Measurements from ENCODE around the gene SNAP47.

Gene SNAP47

DNA sequence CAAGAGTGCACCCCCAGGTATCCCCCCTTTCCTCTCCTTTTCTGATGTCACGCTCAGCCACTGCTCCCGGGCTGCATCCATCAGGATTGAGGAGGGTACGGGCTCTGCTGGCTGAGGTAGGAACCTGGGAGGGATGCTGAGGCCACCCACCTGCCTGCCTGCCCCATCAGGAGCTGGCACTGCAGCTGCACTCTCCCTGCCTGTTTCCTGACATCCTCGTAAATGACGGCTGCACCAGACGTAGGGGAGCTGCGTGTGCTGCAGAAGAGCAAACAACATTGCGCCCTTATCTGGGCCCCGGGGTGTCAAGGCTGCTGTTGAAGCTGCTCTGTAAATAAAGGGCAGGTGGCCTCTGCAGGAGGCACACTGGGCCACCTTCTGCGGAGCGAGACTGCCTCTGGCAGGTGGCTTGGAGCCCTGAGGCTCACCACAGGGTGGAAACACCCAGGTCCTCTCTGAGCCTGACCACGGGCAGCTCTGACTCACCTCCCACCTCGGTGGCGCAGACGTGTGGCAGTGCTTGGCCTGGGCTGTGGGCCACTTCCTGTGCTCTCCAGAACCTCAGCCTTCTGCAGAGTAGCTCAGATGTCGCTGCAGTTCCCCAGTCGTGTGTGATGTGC is 30.9 kb downstream of the SNAP47 start:
- peak; percentile 76 for DNase-seq
- peaks cover 72% of the 10 kb centered on the region for H3K36me3 Mint-ChIP-seq (ENCODE audit: low read depth)
- no peaks in the 10 kb centered on the region for H3K27me3 Mint-ChIP-seq
- H3K4me1 Mint-ChIP-seq (ENCODE audit: low read depth) = peaks cover 66% of the 10 kb centered on the region
- H3K9me3 Mint-ChIP-seq = no peaks in the 10 kb centered on the region
- peak overlapping the region; percentile 38 for H3K4me3 Mint-ChIP-seq
- H3K27ac Mint-ChIP-seq = peak overlapping the region; percentile 66

DNA sequence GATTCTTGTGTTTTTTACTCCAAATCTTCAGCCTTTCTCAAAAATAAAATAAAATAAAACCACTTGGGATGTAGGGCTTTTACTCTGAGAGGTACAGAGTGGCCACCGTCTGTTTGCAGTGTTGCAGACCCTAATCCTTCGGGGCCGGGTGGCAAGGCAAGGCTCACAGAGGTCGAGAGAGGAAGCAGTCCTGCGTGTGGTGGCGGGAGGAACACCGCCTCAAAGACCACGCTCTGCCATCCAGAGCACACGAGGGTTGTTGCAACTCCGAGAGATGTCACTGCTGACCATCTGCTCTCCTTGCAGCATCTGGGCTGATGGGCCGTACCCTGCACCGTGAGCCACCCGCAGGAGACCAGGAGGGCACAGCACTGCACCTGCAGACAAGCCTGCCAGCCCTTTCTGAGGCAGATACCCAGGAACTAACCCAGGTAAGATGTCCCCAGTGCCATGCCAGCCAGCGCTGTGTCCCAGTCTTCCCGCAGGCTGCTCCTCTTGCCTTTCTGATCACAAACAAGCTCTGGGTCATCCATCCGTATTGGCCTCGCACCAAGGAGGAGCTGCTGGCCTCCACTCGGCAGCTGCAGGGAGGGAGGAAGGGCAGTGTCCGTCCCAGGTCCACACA is 31.5 kb downstream of the SNAP47 start:
- H3K4me3 Mint-ChIP-seq = no peak overlapping the region

DNA sequence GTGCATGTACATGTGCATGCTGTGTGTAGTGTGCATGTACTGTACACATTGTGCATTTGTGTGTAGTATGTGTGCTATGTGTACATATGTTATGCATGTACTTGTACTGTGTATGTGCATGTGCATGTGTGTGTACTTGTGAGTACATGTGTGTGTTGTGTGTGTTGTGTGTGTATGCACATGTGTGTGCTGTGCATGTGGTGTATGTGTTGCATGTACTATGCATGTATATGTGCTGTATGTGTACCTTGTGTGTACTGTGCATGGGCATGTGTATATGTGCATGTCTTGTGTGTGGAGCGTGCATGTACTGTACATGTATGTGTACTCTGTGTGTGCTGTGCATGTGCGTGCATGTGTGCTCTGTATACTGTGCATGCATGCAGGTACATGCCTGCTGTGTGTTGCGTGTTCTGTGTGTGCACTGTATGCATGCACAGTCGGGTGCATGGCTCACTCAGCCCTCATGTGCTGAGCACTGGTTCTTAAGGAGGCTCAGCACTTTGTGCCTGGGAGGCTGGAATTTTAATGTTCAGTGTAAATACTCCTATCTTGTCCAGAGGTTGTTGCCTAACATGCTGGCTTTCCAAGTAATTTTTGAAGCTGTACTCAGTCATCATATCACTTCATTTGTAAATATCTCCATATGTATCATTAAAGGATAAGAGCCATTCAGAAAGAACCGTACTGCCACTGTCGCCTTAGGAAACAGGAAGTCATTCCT is 32.3 kb downstream of the SNAP47 start:
- Mint-ChIP-seq H3K4me3 (no peak overlapping the region), H3K27me3 (no peaks in the 10 kb centered on the region), H3K27ac (no peak overlapping the region), H3K36me3 (ENCODE audit: low read depth) (peaks cover 62% of the 10 kb centered on the region), H3K4me1 (ENCODE audit: low read depth) (peaks cover 58% of the 10 kb centered on the region), H3K9me3 (no peaks in the 10 kb centered on the region)
- DNase-seq = no peak

More for the DNA sequence above, 31.5 kb downstream of the SNAP47 start:
- Mint-ChIP-seq H3K27me3 (no peaks in the 10 kb centered on the region), H3K4me1 (ENCODE audit: low read depth) (peaks cover 59% of the 10 kb centered on the region), H3K36me3 (ENCODE audit: low read depth) (peaks cover 66% of the 10 kb centered on the region), H3K27ac (peak overlapping the region; percentile 66), H3K9me3 (no peaks in the 10 kb centered on the region)
- no peak for DNase-seq

DNA sequence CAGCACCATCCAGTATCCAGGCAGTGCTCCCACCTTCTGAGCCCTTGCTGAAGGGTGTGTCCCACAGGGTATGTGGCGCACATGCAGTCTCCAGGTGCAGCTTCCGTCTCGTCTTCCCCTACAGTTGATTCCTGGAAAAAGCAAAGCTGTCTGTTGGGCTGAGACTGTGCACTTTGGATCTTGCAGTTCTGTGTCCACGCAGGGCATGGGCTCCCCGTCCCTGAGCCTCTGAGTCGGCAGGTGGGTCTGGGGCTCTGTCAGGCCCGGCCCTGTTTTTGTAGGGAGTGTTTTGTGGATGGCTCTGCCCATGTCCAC is 32.8 kb downstream of the SNAP47 start:
- H3K36me3 Mint-ChIP-seq (ENCODE audit: low read depth) = peaks cover 63% of the 10 kb centered on the region
- no peak overlapping the region for H3K27ac Mint-ChIP-seq
- H3K27me3 Mint-ChIP-seq = no peaks in the 10 kb centered on the region
- H3K4me1 Mint-ChIP-seq (ENCODE audit: low read depth) = peaks cover 55% of the 10 kb centered on the region
- no peak for DNase-seq
- H3K4me3 Mint-ChIP-seq = no peak overlapping the region
- no peaks in the 10 kb centered on the region for H3K9me3 Mint-ChIP-seq

DNA sequence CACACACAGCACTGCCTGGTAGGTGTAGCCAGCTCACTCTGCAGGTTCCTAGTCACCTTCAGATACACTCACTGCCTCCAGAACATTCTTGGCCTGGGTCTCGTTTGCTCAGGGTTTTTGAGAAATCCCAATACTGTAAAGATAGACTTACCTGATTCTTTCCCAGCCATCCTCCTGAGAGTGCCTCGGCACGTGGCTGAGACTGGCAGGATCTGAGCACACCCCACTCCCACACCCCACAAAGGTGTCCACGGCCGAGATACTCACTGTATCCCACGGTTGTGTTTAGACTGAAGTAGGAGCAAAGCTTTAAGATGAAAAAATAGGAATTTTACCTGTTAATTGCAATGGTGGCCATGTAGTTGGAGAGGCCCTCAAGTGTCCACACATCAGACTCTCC is 33.4 kb downstream of the SNAP47 start:
- Mint-ChIP-seq H3K4me1 (ENCODE audit: low read depth) (peaks cover 55% of the 10 kb centered on the region), H3K27me3 (no peaks in the 10 kb centered on the region), H3K36me3 (ENCODE audit: low read depth) (peaks cover 61% of the 10 kb centered on the region), H3K4me3 (no peak overlapping the region), H3K9me3 (no peaks in the 10 kb centered on the region), H3K27ac (no peak overlapping the region)
- DNase-seq = no peak

DNA sequence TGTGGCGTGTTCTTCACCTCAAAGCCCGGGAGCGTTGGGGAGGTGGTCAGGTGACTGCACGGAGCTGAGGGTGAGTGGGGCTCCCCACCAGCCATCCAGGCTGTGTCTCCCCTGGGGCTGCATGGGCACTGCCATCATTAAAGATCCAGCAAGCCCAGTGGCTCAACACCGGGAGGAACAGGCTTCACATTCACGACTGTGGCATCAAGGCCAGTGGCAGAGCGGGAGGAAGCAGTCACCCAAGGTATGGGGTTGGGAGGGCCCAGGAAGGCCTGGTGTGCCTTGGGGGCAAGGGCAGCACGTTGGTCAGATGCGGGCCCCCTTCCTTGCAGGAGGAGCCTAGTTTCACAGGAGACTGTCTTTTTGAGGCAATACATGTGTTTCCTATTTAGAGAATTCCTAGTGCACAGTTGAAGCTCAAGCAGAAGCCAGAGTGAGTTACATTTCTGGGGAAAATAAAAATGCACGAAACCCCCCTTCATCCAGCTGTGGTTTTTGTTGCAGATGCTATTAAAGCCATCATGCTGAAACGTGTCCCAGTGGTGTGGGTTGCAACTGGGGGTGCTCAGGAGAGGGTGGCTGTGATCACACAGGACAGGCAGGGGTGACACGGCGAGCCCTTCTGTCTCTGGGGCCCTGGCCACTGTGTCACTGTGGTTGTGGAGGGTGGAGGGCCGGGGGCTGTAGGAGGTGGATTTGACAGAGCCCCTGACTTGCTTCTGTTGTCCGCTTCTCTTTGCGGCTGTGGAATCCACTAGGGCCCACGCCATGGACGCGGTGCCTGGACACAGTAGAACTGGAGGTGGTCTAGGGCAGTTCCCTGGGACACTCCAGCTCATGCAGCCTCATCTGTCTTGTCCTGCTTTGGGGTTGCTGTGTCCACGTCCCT is 34.1 kb downstream of the SNAP47 start:
- no peaks in the 10 kb centered on the region for H3K9me3 Mint-ChIP-seq
- H3K27me3 Mint-ChIP-seq = no peaks in the 10 kb centered on the region
- DNase-seq = no peak
- H3K4me3 Mint-ChIP-seq = no peak overlapping the region
- H3K4me1 Mint-ChIP-seq (ENCODE audit: low read depth) = peaks cover 55% of the 10 kb centered on the region
- no peak overlapping the region for H3K27ac Mint-ChIP-seq
- H3K36me3 Mint-ChIP-seq (ENCODE audit: low read depth) = peaks cover 59% of the 10 kb centered on the region

DNA sequence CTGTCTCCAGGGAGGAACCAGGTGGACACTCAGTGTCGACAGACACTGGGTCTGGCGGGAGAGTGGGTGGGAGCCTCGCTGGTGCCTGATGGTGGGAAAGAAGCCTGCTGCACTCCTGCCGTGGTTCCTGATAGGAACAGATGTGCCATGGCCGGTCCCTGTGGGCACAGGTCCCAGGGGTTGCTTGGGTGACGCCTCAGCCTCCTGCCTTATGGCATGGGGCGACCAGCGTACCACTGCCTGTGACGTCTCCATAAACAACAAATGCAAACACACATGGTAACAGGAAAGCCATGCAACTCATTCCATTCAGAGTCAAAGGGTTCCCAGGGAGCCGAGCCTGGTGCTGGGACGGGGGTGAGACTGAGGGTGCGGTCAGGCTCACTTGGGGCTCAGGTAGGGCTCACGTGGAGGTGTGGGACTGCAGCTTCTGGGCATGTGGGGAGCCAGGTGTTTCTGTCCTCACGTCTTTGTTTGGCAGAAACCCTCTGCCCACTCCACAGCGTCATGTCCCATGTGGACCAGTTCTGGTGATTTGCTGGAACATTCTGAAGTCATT is 34.8 kb downstream of the SNAP47 start:
- Mint-ChIP-seq H3K36me3 (ENCODE audit: low read depth) (peaks cover 64% of the 10 kb centered on the region), H3K4me1 (ENCODE audit: low read depth) (peaks cover 55% of the 10 kb centered on the region), H3K27ac (no peak overlapping the region), H3K27me3 (no peaks in the 10 kb centered on the region), H3K9me3 (no peaks in the 10 kb centered on the region), H3K4me3 (no peak overlapping the region)
- DNase-seq = no peak

DNA sequence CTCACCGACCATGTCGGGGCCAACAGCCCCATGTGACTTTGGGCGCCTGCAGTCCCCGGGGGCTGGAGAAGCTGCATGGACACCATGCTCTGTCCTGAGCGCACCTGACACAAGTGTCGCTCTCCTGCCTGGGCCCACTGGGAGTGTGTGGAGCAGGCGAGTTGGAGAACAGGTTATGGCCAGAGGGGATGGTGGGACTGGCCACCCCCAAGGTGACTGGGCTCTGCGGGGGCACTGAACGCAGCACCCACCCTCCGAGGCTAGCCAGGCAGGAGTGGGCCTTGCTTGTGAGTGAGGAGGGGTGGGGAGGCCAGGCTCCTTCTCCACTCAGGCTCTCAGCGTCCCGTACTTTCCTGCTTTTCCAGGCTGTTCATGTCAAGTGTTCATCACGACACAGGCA is 35.6 kb downstream of the SNAP47 start:
- Mint-ChIP-seq H3K27ac (no peak overlapping the region), H3K27me3 (no peaks in the 10 kb centered on the region), H3K4me1 (ENCODE audit: low read depth) (peaks cover 47% of the 10 kb centered on the region), H3K36me3 (ENCODE audit: low read depth) (peaks cover 71% of the 10 kb centered on the region), H3K4me3 (no peak overlapping the region), H3K9me3 (no peaks in the 10 kb centered on the region)
- no peak for DNase-seq

DNA sequence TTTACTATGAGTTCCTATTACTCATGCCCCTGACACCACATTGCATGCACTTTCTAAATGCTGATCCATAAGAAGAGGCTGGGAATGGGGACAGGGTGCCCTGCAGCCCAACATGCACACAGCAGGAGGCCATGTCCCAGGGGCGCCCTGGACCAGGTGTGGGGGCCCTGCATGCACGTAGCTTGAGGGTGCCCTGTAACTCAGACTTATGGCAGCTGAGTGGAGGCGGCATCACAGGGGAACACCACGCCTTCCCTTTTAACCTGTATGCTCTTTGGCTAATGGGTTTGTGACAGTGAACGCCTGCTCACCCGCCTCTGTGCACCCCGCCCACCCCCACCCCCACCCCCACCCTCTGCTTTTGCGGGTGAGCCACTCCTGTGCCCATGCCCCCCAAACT is 36.1 kb downstream of the SNAP47 start:
- H3K4me3 Mint-ChIP-seq = no peak overlapping the region
- no peaks in the 10 kb centered on the region for H3K27me3 Mint-ChIP-seq
- peaks cover 72% of the 10 kb centered on the region for H3K36me3 Mint-ChIP-seq (ENCODE audit: low read depth)
- H3K4me1 Mint-ChIP-seq (ENCODE audit: low read depth) = peaks cover 42% of the 10 kb centered on the region
- H3K9me3 Mint-ChIP-seq = no peaks in the 10 kb centered on the region
- no peak for DNase-seq
- no peak overlapping the region for H3K27ac Mint-ChIP-seq

DNA sequence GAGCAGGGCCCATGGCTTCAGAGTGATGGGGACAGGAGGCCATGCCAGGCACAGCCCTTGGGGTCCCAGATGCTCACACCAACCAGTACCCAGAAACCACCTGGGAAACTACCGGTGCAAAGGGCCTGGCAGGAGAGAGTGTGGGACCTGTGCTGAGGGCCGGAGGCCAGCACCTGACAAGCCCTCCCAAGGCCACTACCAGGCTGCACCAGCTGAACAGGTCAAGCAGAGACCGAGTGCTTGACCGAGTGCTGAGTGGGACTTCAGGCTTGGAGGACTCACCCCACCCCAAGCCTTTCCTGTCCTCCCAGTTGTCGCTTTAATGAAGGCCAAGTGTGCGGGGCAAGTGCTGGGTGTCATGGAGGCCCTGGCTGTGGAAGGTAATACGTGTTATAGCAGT is 36.5 kb downstream of the SNAP47 start:
- no peaks in the 10 kb centered on the region for H3K9me3 Mint-ChIP-seq
- no peak overlapping the region for H3K4me3 Mint-ChIP-seq
- H3K4me1 Mint-ChIP-seq (ENCODE audit: low read depth) = peaks cover 37% of the 10 kb centered on the region
- DNase-seq = no peak
- no peaks in the 10 kb centered on the region for H3K27me3 Mint-ChIP-seq
- H3K27ac Mint-ChIP-seq = no peak overlapping the region
- H3K36me3 Mint-ChIP-seq (ENCODE audit: low read depth) = peaks cover 72% of the 10 kb centered on the region

DNA sequence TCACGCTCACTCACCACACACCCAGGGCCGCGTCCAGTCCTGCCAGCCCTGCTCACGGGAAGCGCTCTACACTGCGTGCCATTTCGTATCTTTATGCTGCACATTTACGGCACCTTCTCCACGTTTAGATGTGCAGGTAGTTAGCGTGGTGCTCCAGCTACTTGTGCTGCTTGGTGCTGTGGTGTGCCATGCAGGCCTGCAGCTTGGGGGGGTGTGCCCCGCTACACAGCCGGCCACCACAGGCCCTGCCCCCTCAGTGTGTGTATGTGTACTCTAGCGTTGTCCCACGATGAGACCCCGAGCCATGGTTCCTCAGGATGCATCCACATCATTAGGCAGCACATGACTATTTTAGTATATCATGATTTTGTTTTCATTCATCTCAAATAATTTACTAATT is 38.3 kb downstream of the SNAP47 start:
- H3K27ac Mint-ChIP-seq = no peak overlapping the region
- no peak for DNase-seq
- no peaks in the 10 kb centered on the region for H3K9me3 Mint-ChIP-seq
- H3K4me3 Mint-ChIP-seq = no peak overlapping the region
- H3K36me3 Mint-ChIP-seq (ENCODE audit: low read depth) = peaks cover 66% of the 10 kb centered on the region
- no peaks in the 10 kb centered on the region for H3K27me3 Mint-ChIP-seq
- peaks cover 26% of the 10 kb centered on the region for H3K4me1 Mint-ChIP-seq (ENCODE audit: low read depth)

DNA sequence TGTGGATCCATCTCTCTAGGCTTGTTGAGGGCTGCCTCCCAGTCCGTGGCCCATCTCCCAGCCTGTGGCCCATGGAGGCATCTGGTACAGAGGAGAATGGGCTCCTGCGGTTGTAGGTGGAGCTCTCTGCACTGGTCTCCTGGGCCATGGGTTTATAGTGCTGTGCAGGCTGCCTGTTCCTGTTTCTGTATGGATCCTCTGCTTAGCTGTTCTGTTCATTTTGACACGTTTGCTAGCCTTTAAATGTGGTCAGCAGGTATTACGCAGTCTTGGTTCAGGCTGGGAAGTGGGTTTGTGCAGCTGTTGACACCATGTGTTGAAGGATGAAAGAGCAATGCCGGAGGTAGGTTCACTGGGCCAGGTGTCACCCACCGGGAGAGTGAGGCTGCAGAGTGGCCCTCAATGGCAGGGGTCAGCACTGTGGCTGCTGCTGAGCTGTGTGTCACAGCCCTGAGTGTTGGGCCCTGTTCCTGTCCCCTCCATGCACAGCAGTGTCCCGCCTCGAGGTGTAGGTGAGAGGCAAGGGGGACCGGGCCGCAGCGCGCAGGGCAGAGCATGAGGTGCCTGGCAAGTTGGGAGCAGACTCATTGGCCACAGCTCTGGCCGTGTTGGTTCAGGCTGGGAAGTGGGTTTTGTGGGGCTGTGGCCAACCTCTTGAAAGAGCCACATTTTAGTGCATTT is 39.0 kb downstream of the SNAP47 start:
- peaks cover 60% of the 10 kb centered on the region for H3K36me3 Mint-ChIP-seq (ENCODE audit: low read depth)
- H3K9me3 Mint-ChIP-seq = no peaks in the 10 kb centered on the region
- H3K4me3 Mint-ChIP-seq = no peak overlapping the region
- no peaks in the 10 kb centered on the region for H3K27me3 Mint-ChIP-seq
- H3K27ac Mint-ChIP-seq = peak overlapping the region; percentile 15
- H3K4me1 Mint-ChIP-seq (ENCODE audit: low read depth) = peaks cover 26% of the 10 kb centered on the region
- no peak for DNase-seq

DNA sequence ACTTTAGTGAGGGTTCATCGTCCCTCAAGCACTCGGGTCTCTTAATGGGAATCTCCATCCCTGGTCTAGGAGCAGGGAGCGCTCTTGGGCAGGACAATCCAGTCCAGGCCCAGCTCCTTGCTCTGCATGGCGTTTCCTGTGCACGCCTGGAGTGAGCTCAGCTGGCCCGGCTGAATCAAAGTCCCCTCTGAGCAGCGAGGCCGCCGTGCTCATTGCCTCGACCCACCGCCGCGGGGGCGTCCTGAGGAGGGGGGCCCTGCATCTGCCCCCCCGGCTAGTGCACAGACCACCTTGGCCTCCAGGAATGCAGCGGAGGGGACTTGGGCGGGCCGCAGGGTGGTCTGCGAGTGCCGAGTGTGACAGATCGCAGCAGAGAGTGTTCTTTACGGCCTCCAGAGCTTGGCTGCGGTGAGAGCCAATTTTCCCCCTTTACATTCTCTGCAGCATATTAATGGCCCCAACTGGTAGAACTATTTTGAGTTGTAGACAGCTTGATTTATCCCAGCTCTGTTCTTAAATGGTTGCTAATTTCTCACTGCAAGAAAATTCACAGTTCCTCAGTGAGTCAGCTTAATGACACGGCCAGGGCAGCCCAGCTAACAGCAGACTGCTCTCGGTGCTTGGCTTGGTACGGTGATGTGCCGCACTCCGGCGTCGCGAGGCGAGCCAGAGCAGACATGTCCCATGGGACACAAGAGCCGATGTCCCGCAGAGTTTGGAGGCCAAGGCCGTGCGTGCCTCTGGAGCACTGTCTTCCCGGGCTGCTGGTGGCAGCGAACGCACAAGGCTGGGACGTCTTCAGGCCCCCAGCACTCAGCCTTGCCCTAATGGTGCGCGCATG is 39.8 kb downstream of the SNAP47 start:
- peaks cover 26% of the 10 kb centered on the region for H3K4me1 Mint-ChIP-seq (ENCODE audit: low read depth)
- H3K27ac Mint-ChIP-seq = no peak overlapping the region
- H3K27me3 Mint-ChIP-seq = no peaks in the 10 kb centered on the region
- H3K4me3 Mint-ChIP-seq = no peak overlapping the region
- no peaks in the 10 kb centered on the region for H3K9me3 Mint-ChIP-seq
- DNase-seq = no peak
- H3K36me3 Mint-ChIP-seq (ENCODE audit: low read depth) = peaks cover 59% of the 10 kb centered on the region
